Karpas-422 (cell line): ENCODE results near the gene ATXN7. TPM values are rescaled to one million over a fixed set of nuclear protein-coding genes. Genes with fewer than 3 reads are reported as not detected.

Experiments
- DNase-seq: peaks from one replicate; pipeline ENCODE4 v3.0.0-alpha.2; 2015
- H2AFZ ChIP-seq: fragments of 200-600 bp; sonication (generic); 2 replicates; pipeline ENCODE4 v1.6.1; 2014; ENCODE audit warnings: antibody characterized with exemption, low read length, mixed read lengths
- H3K27ac ChIP-seq: fragments of 200-600 bp; sonication (generic); 2 replicates; pipeline ENCODE4 v1.5.1; 2014; ENCODE audit warnings: mild to moderate bottlenecking, low read length, moderate library complexity
- H3K27me3 ChIP-seq: fragments of 200-600 bp; sonication (generic); 2 replicates; pipeline ENCODE4 v1.6.1; 2014; ENCODE audit warnings: low read length, mixed read lengths
- H3K36me3 ChIP-seq: fragments of 200-600 bp; sonication (generic); 2 replicates; pipeline ENCODE4 v1.6.1; 2014; ENCODE audit warnings: low read length, mixed read lengths; ENCODE audit not compliant: insufficient read depth
- H3K4me1 ChIP-seq: fragments of 200-600 bp; sonication (generic); 2 replicates; pipeline ENCODE4 v1.6.1; 2014; ENCODE audit warnings: mild to moderate bottlenecking, low read length, mixed read lengths
- H3K4me2 ChIP-seq: fragments of 200-600 bp; sonication (generic); 2 replicates; pipeline ENCODE4 v1.6.1; 2014; ENCODE audit warnings: low read length, low read depth, mild to moderate bottlenecking; ENCODE audit not compliant: poor library complexity, severe bottlenecking
- H3K4me3 ChIP-seq: fragments of 200-600 bp; sonication (generic); 2 replicates; pipeline ENCODE4 v1.5.1; 2014; ENCODE audit warnings: mild to moderate bottlenecking, antibody characterized with exemption, low read length, mixed read lengths
- H3K79me2 ChIP-seq: fragments of 200-600 bp; sonication (generic); 2 replicates; pipeline ENCODE4 v1.6.1; 2014; ENCODE audit warnings: mild to moderate bottlenecking, low read length, mixed read lengths
- H3K9ac ChIP-seq: fragments of 200-600 bp; sonication (generic); 2 replicates; pipeline ENCODE4 v1.6.0; 2014; ENCODE audit warnings: low read length
- H3K9me2 ChIP-seq: fragments of 200-600 bp; sonication (generic), shearing (Covaris generic); replicated peaks from 2 replicates; pipeline ENCODE4 v1.6.0; 2014; ENCODE audit warnings: mild to moderate bottlenecking, low read length, moderate library complexity; ENCODE audit not compliant: insufficient read depth
- H3K9me3 ChIP-seq: fragments of 300-700, 200-600 bp; sonication (generic); 2 replicates; pipeline ENCODE4 v1.6.1; 2014; ENCODE audit warnings: low read length, mixed read lengths
- H4K20me1 ChIP-seq: fragments of 200-600 bp; sonication (generic); 2 replicates; pipeline ENCODE4 v1.6.1; 2014; ENCODE audit warnings: mild to moderate bottlenecking, antibody characterized with exemption, low read length, low read depth; ENCODE audit not compliant: insufficient read depth
- total RNA-seq: library from RNA; depleted of rRNA; stranded (reverse); fragments of >200 nt; shearing (Covaris generic); gene quantifications from 2 replicates; pipeline ENCODE4 v1.2.3, GENCODE V29; 2014; ENCODE audit warnings: low replicate concordance

The ATXN7 gene
- total RNA-seq, 1 experiment from 2014 or later, result 33.6 TPM

DNA sequence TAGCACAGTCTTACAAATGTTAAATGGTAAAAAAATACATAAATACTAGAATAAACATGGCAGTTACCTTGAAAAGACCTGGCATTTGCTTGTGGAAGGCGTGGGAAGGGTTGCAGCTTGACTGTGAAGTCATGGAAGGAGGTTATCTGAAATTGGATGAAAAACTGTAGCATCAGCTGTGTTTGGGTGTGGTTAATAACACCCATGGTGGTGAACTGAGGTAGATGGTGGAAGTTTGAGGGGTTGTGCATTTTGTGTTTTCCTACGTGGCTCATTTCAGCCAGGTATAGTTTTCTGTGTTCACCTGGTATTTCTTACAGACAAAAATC is 113.2 kb downstream of the ATXN7 start:
- H3K9me2 ChIP-seq, result no peaks in the 10 kb centered on the region
- peaks cover 94% of the 10 kb centered on the region for H3K79me2 ChIP-seq
- no peaks in the 10 kb centered on the region for H3K27me3 ChIP-seq
- no peak overlapping the region for H3K27ac ChIP-seq
- DNase-seq, result no peak
- H3K36me3 ChIP-seq, result peaks cover 24% of the 10 kb centered on the region; the same call in 1 of the 2 replicates
- H4K20me1 ChIP-seq, result 0 out of 2 replicates have a peak, but pooled peaks cover 8% of the 10 kb centered on the region
- no peak overlapping the region for H2AFZ ChIP-seq
- H3K4me2 ChIP-seq, result no peak overlapping the region
- H3K4me1 ChIP-seq, result no peaks in the 10 kb centered on the region
- no peak overlapping the region for H3K4me3 ChIP-seq
- no peaks in the 10 kb centered on the region for H3K9me3 ChIP-seq
- H3K9ac ChIP-seq, result no peak overlapping the region

DNA sequence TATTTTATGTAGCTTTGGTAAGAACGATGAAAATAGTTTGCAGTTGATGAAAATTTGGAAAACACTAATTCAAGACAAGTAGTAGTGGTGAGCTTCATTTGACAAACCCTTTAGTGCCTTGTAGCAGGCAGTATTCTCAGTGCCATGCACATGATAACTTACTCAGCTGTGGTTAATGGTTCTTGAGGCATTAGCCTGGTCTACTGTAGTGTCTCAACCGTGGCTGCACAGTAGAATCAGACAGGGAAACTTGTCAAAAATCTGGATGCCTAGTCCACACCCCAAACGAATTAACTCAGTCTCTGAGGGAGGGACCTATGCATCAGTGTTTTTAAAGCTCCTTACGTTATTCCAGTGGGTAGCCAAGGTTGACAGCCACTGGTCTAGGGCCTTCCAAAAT is 114.2 kb downstream of the ATXN7 start:
- no peak overlapping the region for H3K9ac ChIP-seq
- no peak overlapping the region for H2AFZ ChIP-seq
- no peaks in the 10 kb centered on the region for H3K4me1 ChIP-seq
- peaks cover 33% of the 10 kb centered on the region; the same call in 1 of the 2 replicates for H3K36me3 ChIP-seq
- H3K9me3 ChIP-seq, result no peaks in the 10 kb centered on the region
- H3K4me2 ChIP-seq, result no peak overlapping the region
- H4K20me1 ChIP-seq, result 0 out of 2 replicates have a peak, but pooled peaks cover 8% of the 10 kb centered on the region
- no peak overlapping the region for H3K4me3 ChIP-seq
- H3K79me2 ChIP-seq, result peaks cover 89% of the 10 kb centered on the region
- H3K9me2 ChIP-seq, result no peaks in the 10 kb centered on the region
- no peak for DNase-seq
- H3K27me3 ChIP-seq, result no peaks in the 10 kb centered on the region
- H3K27ac ChIP-seq, result no peak overlapping the region

DNA sequence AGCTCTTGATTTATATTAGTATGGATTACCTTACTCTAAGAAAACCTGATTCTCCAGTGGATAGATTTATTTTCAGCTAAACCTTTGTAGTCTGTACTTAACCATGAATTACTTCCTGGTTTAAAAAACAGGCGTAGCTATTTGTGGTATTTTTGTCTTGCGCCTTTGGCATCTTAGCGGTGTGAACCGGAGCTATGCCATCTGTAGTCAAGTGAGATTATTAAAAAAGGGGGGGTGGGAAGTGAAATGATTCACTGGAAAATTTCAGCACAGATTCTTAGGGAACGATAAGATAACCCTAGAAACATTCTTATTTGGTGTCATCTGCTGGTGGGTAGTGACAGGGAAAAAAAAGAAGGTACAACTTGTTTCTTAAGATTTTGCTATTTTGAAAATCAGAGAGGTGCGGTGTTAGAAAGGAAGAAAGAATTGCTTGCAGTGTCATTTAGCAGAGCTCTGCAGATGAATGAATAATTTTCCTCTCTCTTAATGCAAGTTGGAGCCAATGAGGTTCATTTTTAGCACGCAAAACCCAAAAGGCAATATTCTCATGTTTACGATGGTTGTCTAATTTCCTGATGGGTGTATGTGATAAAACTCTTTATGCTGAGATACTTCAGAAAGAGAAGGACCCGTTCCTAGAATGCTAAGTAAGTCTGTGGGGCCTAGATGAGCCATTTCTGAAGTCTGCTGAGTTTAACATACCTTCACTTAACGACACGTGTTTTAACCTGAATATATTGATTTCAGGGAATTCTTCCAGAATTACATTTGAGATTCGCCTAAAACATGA is 115.6 kb downstream of the ATXN7 start:
- Histone ChIP-seq H3K9ac (no peak overlapping the region), H3K9me3 (no peaks in the 10 kb centered on the region), H3K36me3 (peaks cover 42% of the 10 kb centered on the region; the same call in 1 of the 2 replicates), H3K27ac (no peak overlapping the region), H3K4me1 (no peaks in the 10 kb centered on the region), H4K20me1 (0 out of 2 replicates have a peak, but pooled peaks cover 8% of the 10 kb centered on the region), H2AFZ (no peak overlapping the region), H3K4me3 (no peak overlapping the region), H3K79me2 (peaks cover 82% of the 10 kb centered on the region), H3K4me2 (no peak overlapping the region), H3K9me2 (no peaks in the 10 kb centered on the region), H3K27me3 (no peaks in the 10 kb centered on the region)
- no peak for DNase-seq

DNA sequence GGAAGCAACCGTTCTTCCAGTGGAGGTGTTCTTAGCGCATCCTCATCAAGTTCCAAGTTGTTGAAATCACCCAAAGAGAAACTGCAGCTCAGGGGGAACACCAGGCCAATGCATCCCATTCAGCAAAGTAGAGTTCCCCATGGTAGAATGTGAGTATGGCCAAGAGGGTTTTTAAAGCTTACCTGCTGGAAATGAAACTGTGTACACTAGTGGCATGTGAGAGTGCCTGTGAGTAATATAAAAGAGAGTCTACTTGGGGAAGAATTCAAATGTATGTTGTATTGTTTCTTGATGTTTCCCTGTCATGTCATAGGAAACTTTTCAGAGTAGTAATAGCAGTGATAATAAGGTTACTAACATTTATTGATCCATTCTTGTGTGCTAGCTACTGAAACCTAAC is 116.4 kb downstream of the ATXN7 start:
- H3K4me1 ChIP-seq, result no peaks in the 10 kb centered on the region
- no peak overlapping the region for H3K4me3 ChIP-seq
- peaks cover 49% of the 10 kb centered on the region; the same call in 1 of the 2 replicates for H3K36me3 ChIP-seq
- no peak overlapping the region for H3K4me2 ChIP-seq
- no peak overlapping the region for H2AFZ ChIP-seq
- H3K9me3 ChIP-seq, result no peaks in the 10 kb centered on the region
- 0 out of 2 replicates have a peak, but pooled peaks cover 8% of the 10 kb centered on the region for H4K20me1 ChIP-seq
- peaks cover 82% of the 10 kb centered on the region for H3K79me2 ChIP-seq
- H3K27ac ChIP-seq, result no peak overlapping the region
- no peak for DNase-seq
- no peaks in the 10 kb centered on the region for H3K9me2 ChIP-seq
- no peaks in the 10 kb centered on the region for H3K27me3 ChIP-seq
- H3K9ac ChIP-seq, result no peak overlapping the region

DNA sequence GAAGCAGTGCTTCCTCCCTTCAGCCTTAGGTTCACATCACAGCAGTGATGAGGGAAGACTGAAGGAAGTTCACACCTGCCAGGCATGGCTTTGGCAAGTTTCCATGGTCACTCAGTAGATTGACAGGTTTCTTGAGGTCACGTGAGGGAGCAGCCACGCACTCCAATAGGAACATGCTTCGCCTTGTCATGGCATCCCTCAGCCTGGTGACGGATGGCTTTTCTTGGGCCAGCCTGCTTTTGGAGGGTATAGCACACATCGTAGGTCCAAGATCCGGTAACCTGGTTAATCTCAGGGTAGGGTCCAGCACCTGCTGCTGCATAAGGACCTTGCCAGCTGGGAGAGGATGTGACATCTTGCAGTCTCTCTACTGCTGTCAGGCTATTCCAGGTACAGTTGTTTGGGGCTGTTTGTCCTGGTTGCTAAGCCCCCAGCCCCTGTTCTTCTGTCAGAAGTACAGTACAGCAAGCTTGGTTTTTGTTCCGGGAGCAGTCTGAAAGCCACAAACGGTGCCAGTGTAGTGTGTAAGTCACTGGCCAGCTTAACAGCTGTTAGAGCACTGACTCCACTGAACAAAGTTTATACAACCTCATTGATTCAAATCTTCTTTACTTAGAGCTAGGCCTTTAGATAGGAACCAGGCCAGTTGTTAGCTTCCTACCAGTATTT is 117.3 kb downstream of the ATXN7 start:
- no peaks in the 10 kb centered on the region for H3K9me3 ChIP-seq
- no peaks in the 10 kb centered on the region for H3K9me2 ChIP-seq
- H3K36me3 ChIP-seq, result peaks cover 52% of the 10 kb centered on the region; the same call in 1 of the 2 replicates
- no peak overlapping the region for H3K4me2 ChIP-seq
- no peak overlapping the region for H3K9ac ChIP-seq
- 0 out of 2 replicates have a peak, but pooled peaks cover 14% of the 10 kb centered on the region for H4K20me1 ChIP-seq
- peaks cover 82% of the 10 kb centered on the region for H3K79me2 ChIP-seq
- H3K27me3 ChIP-seq, result no peaks in the 10 kb centered on the region
- no peak for DNase-seq
- H3K27ac ChIP-seq, result no peak overlapping the region
- no peaks in the 10 kb centered on the region for H3K4me1 ChIP-seq
- no peak overlapping the region for H2AFZ ChIP-seq
- H3K4me3 ChIP-seq, result no peak overlapping the region

DNA sequence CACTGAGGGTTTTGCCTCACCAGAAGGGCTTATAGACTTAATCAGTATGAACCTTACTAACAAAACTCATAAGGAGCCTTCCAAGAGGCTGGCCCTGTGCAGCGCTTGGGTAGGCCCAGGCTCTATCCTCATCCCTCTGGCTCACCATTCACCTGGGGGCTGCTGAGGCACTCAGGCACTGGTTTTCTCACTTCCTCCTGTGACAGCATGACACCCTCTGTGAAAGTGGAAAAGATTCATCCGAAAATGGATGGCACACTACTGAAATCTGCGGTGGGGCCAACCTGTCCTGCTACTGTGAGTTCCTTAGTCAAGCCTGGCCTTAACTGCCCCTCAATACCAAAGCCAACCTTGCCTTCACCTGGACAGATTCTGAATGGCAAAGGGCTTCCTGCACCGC is 118.3 kb downstream of the ATXN7 start:
- H3K36me3 ChIP-seq, result peaks cover 57% of the 10 kb centered on the region; the same call in 1 of the 2 replicates

DNA sequence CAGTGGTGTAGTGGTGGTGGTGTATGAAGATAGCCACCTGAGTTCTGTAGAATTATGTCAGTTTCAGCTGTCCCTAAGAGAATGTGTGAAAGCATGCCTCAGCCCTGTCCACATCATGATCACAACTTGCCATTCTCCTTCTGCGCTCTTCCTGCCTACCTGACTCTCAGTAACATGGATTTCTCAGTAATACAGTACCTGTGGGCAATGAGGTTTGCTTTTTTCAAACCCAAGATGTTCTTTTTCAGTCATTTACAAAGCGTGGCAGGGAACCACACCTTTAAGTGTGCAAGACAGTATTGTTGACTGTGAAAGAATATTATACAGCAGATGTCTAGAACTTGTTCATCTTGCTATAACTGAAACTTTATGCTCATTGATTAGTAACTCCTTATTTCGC is 120.7 kb downstream of the ATXN7 start:
- no peak overlapping the region for H2AFZ ChIP-seq
- no peaks in the 10 kb centered on the region for H3K4me1 ChIP-seq
- no peak for DNase-seq
- H3K79me2 ChIP-seq, result peaks cover 70% of the 10 kb centered on the region
- H3K9me3 ChIP-seq, result no peaks in the 10 kb centered on the region
- no peak overlapping the region for H3K27ac ChIP-seq
- no peak overlapping the region for H3K4me2 ChIP-seq
- no peaks in the 10 kb centered on the region for H3K27me3 ChIP-seq
- no peak overlapping the region for H3K9ac ChIP-seq
- H3K9me2 ChIP-seq, result no peaks in the 10 kb centered on the region
- H3K4me3 ChIP-seq, result no peak overlapping the region
- 0 out of 2 replicates have a peak, but pooled peaks cover 15% of the 10 kb centered on the region for H4K20me1 ChIP-seq
- H3K36me3 ChIP-seq, result peaks cover 70% of the 10 kb centered on the region; the same call in 1 of the 2 replicates

More for the DNA sequence above, 118.3 kb downstream of the ATXN7 start:
- H3K27ac ChIP-seq, result no peak overlapping the region
- H3K4me3 ChIP-seq, result no peak overlapping the region
- H4K20me1 ChIP-seq, result 0 out of 2 replicates have a peak, but pooled peaks cover 16% of the 10 kb centered on the region
- H3K4me1 ChIP-seq, result no peaks in the 10 kb centered on the region
- H3K9me2 ChIP-seq, result no peaks in the 10 kb centered on the region
- H3K9me3 ChIP-seq, result no peaks in the 10 kb centered on the region
- H3K9ac ChIP-seq, result no peak overlapping the region
- no peak for DNase-seq
- no peak overlapping the region for H2AFZ ChIP-seq
- H3K27me3 ChIP-seq, result no peaks in the 10 kb centered on the region
- H3K79me2 ChIP-seq, result peaks cover 82% of the 10 kb centered on the region
- H3K4me2 ChIP-seq, result no peak overlapping the region

DNA sequence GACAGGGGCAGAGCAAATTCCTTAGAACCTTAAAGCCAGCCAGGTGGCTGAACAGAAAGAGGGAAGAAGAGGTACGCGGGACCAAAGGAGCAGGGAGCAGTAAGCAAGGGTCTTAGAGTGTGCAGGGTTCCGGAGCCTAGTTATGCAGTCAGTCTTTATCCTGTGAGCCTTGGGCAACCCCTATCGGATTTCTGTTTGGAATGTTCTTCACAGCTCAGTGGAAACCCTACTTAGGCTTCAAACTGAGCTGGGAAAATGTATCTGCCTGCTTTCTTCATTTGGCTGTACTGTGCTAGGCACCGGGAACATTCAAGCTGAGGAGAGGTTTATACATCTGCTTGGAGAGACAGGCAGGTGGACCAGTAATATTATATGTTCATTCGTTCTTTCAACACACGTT is 122.5 kb downstream of the ATXN7 start:
- H3K4me3 ChIP-seq, result no peak overlapping the region
- H3K9me3 ChIP-seq, result no peaks in the 10 kb centered on the region
- no peaks in the 10 kb centered on the region for H3K27me3 ChIP-seq
- DNase-seq, result no peak
- H3K9me2 ChIP-seq, result no peaks in the 10 kb centered on the region
- H3K36me3 ChIP-seq, result peaks cover 59% of the 10 kb centered on the region; the same call in 1 of the 2 replicates
- 0 out of 2 replicates have a peak, but pooled peaks cover 11% of the 10 kb centered on the region for H4K20me1 ChIP-seq
- H2AFZ ChIP-seq, result no peak overlapping the region
- no peak overlapping the region for H3K4me2 ChIP-seq
- H3K9ac ChIP-seq, result no peak overlapping the region
- no peak overlapping the region for H3K27ac ChIP-seq
- H3K4me1 ChIP-seq, result no peaks in the 10 kb centered on the region
- peaks cover 55% of the 10 kb centered on the region for H3K79me2 ChIP-seq
